ENCODE results near the gene AREL1.

Gene AREL1

DNA sequence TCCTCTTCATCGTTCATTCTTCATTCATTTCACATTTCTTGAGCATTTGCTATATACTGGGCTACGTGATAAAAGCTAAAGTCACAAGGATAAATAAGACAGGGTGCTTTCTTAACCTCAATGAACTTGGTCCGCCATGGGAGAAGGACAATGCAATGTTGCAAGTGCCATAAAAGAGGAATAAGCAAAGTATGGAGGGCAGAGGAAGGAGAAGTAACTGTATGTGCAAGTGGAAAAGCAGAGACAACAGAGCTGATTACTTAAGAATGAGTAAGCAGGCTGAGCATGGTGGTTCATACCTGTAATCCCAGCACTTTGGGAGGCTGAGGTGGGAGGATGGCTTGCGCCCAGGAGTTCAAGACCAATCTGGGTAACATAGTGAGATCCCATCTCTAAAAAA, 14.4 kb downstream of the AREL1 start:
- Histone ChIP-seq H3K36me3 (ENCODE audit: insufficient read depth, low read length) (peaks cover 29% of the 10 kb centered on the region), H3K4me3 (ENCODE audit: low read depth, low read length) (no peak overlapping the region), H3K27me3 (ENCODE audit: insufficient read depth, low read length) (no peaks in the 10 kb centered on the region), H3K27ac (ENCODE audit: low read depth, low read length) (no peak overlapping the region), H3K79me2 (ENCODE audit: control insufficient read depth, insufficient read depth, low read length, unreplicated experiment) (peaks cover 49% of the 10 kb centered on the region), H2AFZ (ENCODE audit: low read length, unreplicated experiment) (no peak overlapping the region), H3K4me1 (ENCODE audit: control insufficient read depth, insufficient read depth, low read length, unreplicated experiment) (peaks cover 11% of the 10 kb centered on the region)

DNA sequence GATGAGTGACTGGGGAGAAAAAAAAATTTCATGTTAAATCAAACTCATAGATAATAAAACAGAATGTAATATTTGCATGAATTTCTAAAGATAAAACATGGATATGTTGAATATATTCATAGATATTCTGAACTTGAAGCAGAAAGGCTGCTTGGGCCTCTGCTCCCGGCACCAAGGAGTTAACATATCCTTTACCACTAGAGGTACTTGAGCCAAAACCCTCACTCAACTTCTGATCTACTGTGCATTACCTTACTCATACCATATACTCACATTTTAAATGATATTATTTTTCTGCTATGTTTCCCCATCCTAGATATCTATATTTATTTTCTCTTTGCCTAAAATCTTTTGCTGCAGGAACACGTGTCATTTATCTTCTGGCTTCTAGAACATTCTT, 14.9 kb downstream of the AREL1 start:
- Histone ChIP-seq H3K79me2 (ENCODE audit: control insufficient read depth, insufficient read depth, low read length, unreplicated experiment) (peaks cover 48% of the 10 kb centered on the region), H3K4me1 (ENCODE audit: control insufficient read depth, insufficient read depth, low read length, unreplicated experiment) (peaks cover 11% of the 10 kb centered on the region), H3K27ac (ENCODE audit: low read depth, low read length) (no peak overlapping the region), H3K36me3 (ENCODE audit: insufficient read depth, low read length) (peaks cover 25% of the 10 kb centered on the region; the same call in 1 of the 2 replicates), H3K4me3 (ENCODE audit: low read depth, low read length) (no peak overlapping the region), H2AFZ (ENCODE audit: low read length, unreplicated experiment) (no peak overlapping the region), H3K27me3 (ENCODE audit: insufficient read depth, low read length) (no peaks in the 10 kb centered on the region)

- Histone ChIP-seq H3K4me3 (ENCODE audit: low read depth, low read length) (no peak overlapping the region), H3K79me2 (ENCODE audit: control insufficient read depth, insufficient read depth, low read length, unreplicated experiment) (peaks cover 46% of the 10 kb centered on the region), H2AFZ (ENCODE audit: low read length, unreplicated experiment) (no peak overlapping the region), H3K36me3 (ENCODE audit: insufficient read depth, low read length) (peaks cover 22% of the 10 kb centered on the region; the same call in 1 of the 2 replicates), H3K4me1 (ENCODE audit: control insufficient read depth, insufficient read depth, low read length, unreplicated experiment) (peaks cover 11% of the 10 kb centered on the region), H3K27me3 (ENCODE audit: insufficient read depth, low read length) (no peaks in the 10 kb centered on the region), H3K27ac (ENCODE audit: low read depth, low read length) (no peak overlapping the region)
These were observed 15.3 kb downstream of the AREL1 start for GRCh38 chr14:74697543-74697942.

- Histone ChIP-seq H3K79me2 (ENCODE audit: control insufficient read depth, insufficient read depth, low read length, unreplicated experiment) (peaks cover 42% of the 10 kb centered on the region), H3K27me3 (ENCODE audit: insufficient read depth, low read length) (no peaks in the 10 kb centered on the region), H2AFZ (ENCODE audit: low read length, unreplicated experiment) (no peak overlapping the region), H3K4me3 (ENCODE audit: low read depth, low read length) (no peak overlapping the region), H3K36me3 (ENCODE audit: insufficient read depth, low read length) (peaks cover 16% of the 10 kb centered on the region; the same call in 1 of the 2 replicates), H3K4me1 (ENCODE audit: control insufficient read depth, insufficient read depth, low read length, unreplicated experiment) (peaks cover 11% of the 10 kb centered on the region), H3K27ac (ENCODE audit: low read depth, low read length) (no peak overlapping the region)
These were observed 15.9 kb downstream of the AREL1 start for GRCh38 chr14:74697011-74697410.

DNA sequence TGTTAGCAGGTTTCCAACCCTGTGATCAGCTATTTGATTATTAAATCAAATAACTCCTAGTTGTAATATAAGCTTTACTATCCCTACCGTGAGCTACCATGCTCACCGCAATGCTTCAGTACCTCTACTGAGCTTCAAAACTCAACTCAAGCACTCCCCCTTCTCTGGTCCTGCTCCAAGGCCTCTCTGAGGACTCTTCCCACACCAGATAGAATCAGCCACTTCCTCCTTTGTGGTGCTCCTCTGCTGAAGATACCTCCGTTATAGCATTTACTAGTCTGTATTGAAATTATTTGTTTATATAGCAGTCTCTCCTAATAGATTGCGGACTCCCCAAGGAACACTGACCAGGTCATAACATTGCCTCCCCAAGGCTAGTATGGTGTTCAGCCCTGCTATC, 17.5 kb downstream of the AREL1 start:
- Histone ChIP-seq H3K4me1 (ENCODE audit: control insufficient read depth, insufficient read depth, low read length, unreplicated experiment) (peaks cover 11% of the 10 kb centered on the region), H2AFZ (ENCODE audit: low read length, unreplicated experiment) (no peak overlapping the region), H3K79me2 (ENCODE audit: control insufficient read depth, insufficient read depth, low read length, unreplicated experiment) (peaks cover 36% of the 10 kb centered on the region)

GRCh38 chr14:74693191-74693590, 19.7 kb downstream of the AREL1 start:
- peaks cover 34% of the 10 kb centered on the region for H3K79me2 ChIP-seq (ENCODE audit: control insufficient read depth, insufficient read depth, low read length, unreplicated experiment)
- peaks cover 8% of the 10 kb centered on the region for H3K4me1 ChIP-seq (ENCODE audit: control insufficient read depth, insufficient read depth, low read length, unreplicated experiment)
- no peaks in the 10 kb centered on the region for H3K27me3 ChIP-seq (ENCODE audit: insufficient read depth, low read length)
- H3K4me3 ChIP-seq (ENCODE audit: low read depth, low read length) = no peak overlapping the region
- H3K27ac ChIP-seq (ENCODE audit: low read depth, low read length) = no peak overlapping the region
- no peak overlapping the region for H2AFZ ChIP-seq (ENCODE audit: low read length, unreplicated experiment)
- H3K36me3 ChIP-seq (ENCODE audit: insufficient read depth, low read length) = peaks cover 19% of the 10 kb centered on the region

More for the DNA sequence above, 17.5 kb downstream of the AREL1 start:
- H3K4me3 ChIP-seq (ENCODE audit: low read depth, low read length) = no peak overlapping the region
- peaks cover 11% of the 10 kb centered on the region for H3K36me3 ChIP-seq (ENCODE audit: insufficient read depth, low read length)
- H3K27me3 ChIP-seq (ENCODE audit: insufficient read depth, low read length) = no peaks in the 10 kb centered on the region
- H3K27ac ChIP-seq (ENCODE audit: low read depth, low read length) = no peak overlapping the region

DNA sequence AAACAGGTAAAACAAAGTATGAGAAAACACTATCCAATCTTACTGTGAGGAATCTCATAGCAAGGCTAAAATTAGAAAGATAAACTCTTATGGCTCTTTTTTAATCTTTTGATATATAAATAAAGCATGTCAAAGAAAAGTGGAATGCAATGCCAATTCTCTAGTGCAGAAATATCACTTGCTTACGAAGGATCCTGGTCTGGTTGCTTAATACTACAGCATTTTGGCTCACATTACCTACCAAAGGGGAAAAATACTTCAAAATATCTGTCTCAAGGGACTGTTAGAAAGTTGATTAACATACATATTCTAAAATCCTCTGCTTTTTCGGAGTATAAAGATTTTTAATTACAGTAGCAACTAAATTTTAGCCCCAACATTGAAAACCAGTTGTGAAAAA, 21.4 kb downstream of the AREL1 start:
- H3K27ac ChIP-seq (ENCODE audit: low read depth, low read length) = no peak overlapping the region
- H3K79me2 ChIP-seq (ENCODE audit: control insufficient read depth, insufficient read depth, low read length, unreplicated experiment) = peaks cover 23% of the 10 kb centered on the region
- no peak overlapping the region for H2AFZ ChIP-seq (ENCODE audit: low read length, unreplicated experiment)
- H3K4me1 ChIP-seq (ENCODE audit: control insufficient read depth, insufficient read depth, low read length, unreplicated experiment) = no peaks in the 10 kb centered on the region
- H3K4me3 ChIP-seq (ENCODE audit: low read depth, low read length) = no peak overlapping the region
- no peaks in the 10 kb centered on the region for H3K27me3 ChIP-seq (ENCODE audit: insufficient read depth, low read length)
- peaks cover 27% of the 10 kb centered on the region for H3K36me3 ChIP-seq (ENCODE audit: insufficient read depth, low read length)

DNA sequence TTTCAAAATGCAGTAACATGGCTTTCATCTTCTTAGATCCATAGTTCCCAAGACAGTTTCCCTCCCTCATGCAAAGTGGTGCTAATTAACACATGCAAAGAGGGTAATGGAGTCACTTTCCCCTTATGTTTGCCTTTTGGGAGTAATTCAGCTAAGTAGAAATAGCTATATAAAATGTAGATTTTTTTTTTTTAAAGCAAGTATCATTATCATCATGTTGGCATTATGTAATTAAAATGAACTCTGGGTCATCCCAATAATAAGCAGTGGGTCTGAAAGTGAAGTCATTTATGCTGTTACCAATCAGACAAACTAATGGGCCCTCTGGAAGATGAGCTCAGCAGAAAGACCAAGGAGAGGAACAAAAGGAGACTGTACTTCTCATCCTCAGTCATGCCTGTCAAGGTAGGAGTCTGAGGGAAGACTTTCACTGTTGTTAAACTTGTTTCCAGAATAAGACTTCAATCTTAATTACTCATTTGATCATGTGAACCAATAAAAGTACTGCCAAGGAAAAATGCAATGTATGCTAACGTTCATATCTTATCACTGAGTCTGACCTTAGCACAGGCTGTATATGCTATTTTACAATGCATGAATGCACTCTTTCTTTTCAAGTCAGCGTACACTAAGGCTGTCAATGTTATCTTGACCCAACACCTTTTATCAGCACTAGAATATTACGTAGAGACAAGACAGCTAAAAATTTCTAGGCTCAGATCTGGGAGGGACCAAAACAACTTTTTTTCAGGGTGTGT, 26.8 kb downstream of the AREL1 start:
- Histone ChIP-seq H2AFZ (ENCODE audit: low read length, unreplicated experiment) (no peak overlapping the region), H3K27ac (ENCODE audit: low read depth, low read length) (no peak overlapping the region), H3K4me1 (ENCODE audit: control insufficient read depth, insufficient read depth, low read length, unreplicated experiment) (no peaks in the 10 kb centered on the region), H3K4me3 (ENCODE audit: low read depth, low read length) (no peak overlapping the region), H3K27me3 (ENCODE audit: insufficient read depth, low read length) (no peaks in the 10 kb centered on the region), H3K79me2 (ENCODE audit: control insufficient read depth, insufficient read depth, low read length, unreplicated experiment) (peaks cover 2% of the 10 kb centered on the region), H3K36me3 (ENCODE audit: insufficient read depth, low read length) (peaks cover 41% of the 10 kb centered on the region)

DNA sequence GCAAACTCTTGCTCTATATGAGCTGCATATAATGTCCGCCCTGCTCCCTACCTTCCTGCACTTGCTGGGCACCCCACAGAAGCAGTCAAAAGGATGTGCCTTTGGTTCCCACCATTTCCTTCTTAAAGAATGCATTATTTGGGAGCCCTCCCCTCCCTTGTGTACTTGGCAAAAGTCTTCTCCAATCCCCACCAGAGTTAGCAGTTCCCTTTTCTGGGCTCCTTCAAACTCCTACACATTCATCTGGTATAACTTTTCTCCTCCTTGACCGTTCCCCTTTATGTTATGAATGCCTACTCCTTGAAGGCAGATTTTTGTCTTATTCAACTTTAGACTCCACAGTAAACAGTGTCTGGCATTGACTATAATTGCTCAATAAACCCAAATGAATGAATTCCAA, 27.8 kb downstream of the AREL1 start:
- H3K27ac ChIP-seq (ENCODE audit: low read depth, low read length) = no peak overlapping the region
- peaks cover 37% of the 10 kb centered on the region for H3K36me3 ChIP-seq (ENCODE audit: insufficient read depth, low read length)
- H3K4me1 ChIP-seq (ENCODE audit: control insufficient read depth, insufficient read depth, low read length, unreplicated experiment) = no peaks in the 10 kb centered on the region
- H3K4me3 ChIP-seq (ENCODE audit: low read depth, low read length) = no peak overlapping the region
- H3K79me2 ChIP-seq (ENCODE audit: control insufficient read depth, insufficient read depth, low read length, unreplicated experiment) = peaks cover 2% of the 10 kb centered on the region
- H2AFZ ChIP-seq (ENCODE audit: low read length, unreplicated experiment) = no peak overlapping the region
- no peaks in the 10 kb centered on the region for H3K27me3 ChIP-seq (ENCODE audit: insufficient read depth, low read length)

DNA sequence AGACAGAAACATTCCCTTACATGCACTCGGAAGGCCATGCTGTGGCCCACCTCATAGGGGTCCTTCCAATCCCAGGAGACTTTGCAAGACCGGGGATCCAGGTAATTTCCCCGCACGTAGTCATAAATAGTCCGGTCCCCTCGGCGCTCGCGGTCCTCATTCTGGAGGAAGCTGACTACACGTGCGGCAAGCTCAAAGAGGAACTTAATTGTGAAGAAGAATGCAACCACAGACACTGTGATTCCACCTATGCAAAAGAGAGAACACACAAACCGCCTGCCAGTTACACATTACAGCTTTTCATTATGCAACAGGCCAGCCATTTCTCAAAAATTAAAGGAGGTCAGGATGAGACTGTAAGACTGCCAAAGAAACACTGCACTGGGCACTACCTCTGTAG, 28.4 kb downstream of the AREL1 start:
- Histone ChIP-seq H3K79me2 (ENCODE audit: control insufficient read depth, insufficient read depth, low read length, unreplicated experiment) (no peaks in the 10 kb centered on the region), H3K4me1 (ENCODE audit: control insufficient read depth, insufficient read depth, low read length, unreplicated experiment) (no peaks in the 10 kb centered on the region), H3K4me3 (ENCODE audit: low read depth, low read length) (no peak overlapping the region), H3K27me3 (ENCODE audit: insufficient read depth, low read length) (no peaks in the 10 kb centered on the region), H3K27ac (ENCODE audit: low read depth, low read length) (no peak overlapping the region), H3K36me3 (ENCODE audit: insufficient read depth, low read length) (peaks cover 34% of the 10 kb centered on the region), H2AFZ (ENCODE audit: low read length, unreplicated experiment) (no peak overlapping the region)

- H2AFZ ChIP-seq (ENCODE audit: low read length, unreplicated experiment) = no peak overlapping the region
- no peaks in the 10 kb centered on the region for H3K4me1 ChIP-seq (ENCODE audit: control insufficient read depth, insufficient read depth, low read length, unreplicated experiment)
- peaks cover 31% of the 10 kb centered on the region for H3K36me3 ChIP-seq (ENCODE audit: insufficient read depth, low read length)
- H3K79me2 ChIP-seq (ENCODE audit: control insufficient read depth, insufficient read depth, low read length, unreplicated experiment) = no peaks in the 10 kb centered on the region
- no peak overlapping the region for H3K4me3 ChIP-seq (ENCODE audit: low read depth, low read length)
- H3K27ac ChIP-seq (ENCODE audit: low read depth, low read length) = no peak overlapping the region
- H3K27me3 ChIP-seq (ENCODE audit: insufficient read depth, low read length) = no peaks in the 10 kb centered on the region
These were observed 29.5 kb downstream of the AREL1 start for GRCh38 chr14:74683406-74683805.

Data from ACC112 (cell line).